ENCODE results near the gene APOL1. TPM values are rescaled to one million over a fixed set of nuclear protein-coding genes. Genes with fewer than 3 reads are reported as not detected.
"Not testable (repeated sequence)": the region's sequence is repeated elsewhere in the genome, so short reads cannot be mapped to it uniquely, and the experiment has no call there.

The APOL1 gene
- total RNA-seq, 1 experiment from 2014 or later: 0.30 TPM

GRCh38 chr22:36271231-36271630 lies 18.3 kb downstream of the APOL1 start:
- H3K4me1 ChIP-seq (ENCODE audit: control insufficient read depth in 1 of 2, insufficient read depth in 2 of 2, low read length in 2 of 2); H3K27me3 ChIP-seq (ENCODE audit: insufficient read depth, low read length); H3K79me2 ChIP-seq (ENCODE audit: insufficient read depth, low read length); H3K27ac ChIP-seq (ENCODE audit: low read depth, low read length); RAD21 ChIA-PET (ENCODE audit: low non-redundant PET in 1 of 2, low total read pairs in 2 of 2, uncharacterized antibody in 2 of 2, unreplicated experiment in 2 of 2); H2AFZ ChIP-seq (ENCODE audit: low read depth, low read length, poor library complexity, severe bottlenecking); BruUV-seq (replicated peaks); H3K4me3 ChIP-seq (replicated peaks in 1 of 2; ENCODE audit: low read depth in 1 of 2, low read length in 2 of 2); H3K4me2 ChIP-seq (ENCODE audit: low read length); intact Hi-C loops (cut with micrococcal nuclease); H4K20me1 ChIP-seq (ENCODE audit: insufficient read depth); POLR2A ChIA-PET; CTCF ChIA-PET; H3K9me3 ChIP-seq (ENCODE audit: control insufficient read depth in 1 of 2, insufficient read depth in 1 of 2, low read depth in 1 of 2, low read length in 2 of 2); H3K36me3 ChIP-seq (ENCODE audit: control insufficient read depth in 1 of 2, insufficient read depth in 2 of 2, low read length in 2 of 2); H3K9me2 ChIP-seq (ENCODE audit: insufficient read depth); H3K9ac ChIP-seq (ENCODE audit: low read length); ATAC-seq; DNase-seq (ENCODE audit: low read depth, low spot score): not testable (repeated sequence)

- H2AFZ ChIP-seq (ENCODE audit: low read depth, low read length, poor library complexity, severe bottlenecking); H4K20me1 ChIP-seq (ENCODE audit: insufficient read depth); H3K9me3 ChIP-seq (ENCODE audit: control insufficient read depth in 1 of 2, insufficient read depth in 1 of 2, low read depth in 1 of 2, low read length in 2 of 2); RAD21 ChIA-PET (ENCODE audit: low non-redundant PET in 1 of 2, low total read pairs in 2 of 2, uncharacterized antibody in 2 of 2, unreplicated experiment in 2 of 2); H3K27ac ChIP-seq (ENCODE audit: low read depth, low read length); H3K36me3 ChIP-seq (ENCODE audit: control insufficient read depth in 1 of 2, insufficient read depth in 2 of 2, low read length in 2 of 2); BruUV-seq (replicated peaks); H3K4me2 ChIP-seq (ENCODE audit: low read length); intact Hi-C loops (cut with micrococcal nuclease); H3K79me2 ChIP-seq (ENCODE audit: insufficient read depth, low read length); H3K4me3 ChIP-seq (replicated peaks in 1 of 2; ENCODE audit: low read depth in 1 of 2, low read length in 2 of 2); H3K4me1 ChIP-seq (ENCODE audit: control insufficient read depth in 1 of 2, insufficient read depth in 2 of 2, low read length in 2 of 2); H3K9me2 ChIP-seq (ENCODE audit: insufficient read depth); DNase-seq (ENCODE audit: low read depth, low spot score); CTCF ChIA-PET; ATAC-seq; H3K9ac ChIP-seq (ENCODE audit: low read length); POLR2A ChIA-PET; H3K27me3 ChIP-seq (ENCODE audit: insufficient read depth, low read length): not testable (repeated sequence)
These were observed 19.0 kb downstream of the APOL1 start for GRCh38 chr22:36271951-36272350.

- CTCF ChIA-PET: no interaction called here
These were observed 21.6 kb downstream of the APOL1 start for GRCh38 chr22:36274531-36274930.

More at GRCh38 chr22:36274531-36274930, 21.6 kb downstream of the APOL1 start:
- intact Hi-C loops (cut with micrococcal nuclease): no loop called here
- ATAC-seq (no peak), DNase-seq (ENCODE audit: low read depth, low spot score) (no peak)
- RAD21 ChIA-PET (ENCODE audit: low non-redundant PET in 1 of 2, low total read pairs in 2 of 2, uncharacterized antibody in 2 of 2, unreplicated experiment in 2 of 2): no interaction called here
- POLR2A ChIA-PET: no interaction called here
- no peak for TF ChIP-seq SRF (IDR thresholded peaks at IDR 0.05; ENCODE audit: low read depth)
- TF ChIP-seq TCF7L2 (IDR thresholded peaks at IDR 0.05; ENCODE audit: borderline replicate concordance, extremely low read depth, insufficient read depth, insufficient read length): no peak
- TF ChIP-seq JUND (IDR thresholded peaks at IDR 0.05): no peak
- TF ChIP-seq SIN3A (IDR thresholded peaks at IDR 0.05; ENCODE audit: low read depth): no peak
- TF ChIP-seq EZH2 (IDR thresholded peaks at IDR 0.05): no peak
- H4K20me1 ChIP-seq (ENCODE audit: insufficient read depth): no peaks in the 10 kb centered on the region
- H3K79me2 ChIP-seq (ENCODE audit: insufficient read depth, low read length): no peaks in the 10 kb centered on the region
- BruUV-seq (replicated peaks): no TSS peak
- H3K36me3 ChIP-seq (ENCODE audit: control insufficient read depth in 1 of 2, insufficient read depth in 2 of 2, low read length in 2 of 2): no peaks in the 10 kb centered on the region
- peaks cover 0 to 8% of the 10 kb centered on the region in 2 experiments; a peak in 2 of 4 replicates for H3K4me1 ChIP-seq (ENCODE audit: control insufficient read depth in 1 of 2, insufficient read depth in 2 of 2, low read length in 2 of 2)
- H3K9me3 ChIP-seq (ENCODE audit: control insufficient read depth in 1 of 2, insufficient read depth in 1 of 2, low read depth in 1 of 2, low read length in 2 of 2): no peaks in the 10 kb centered on the region
- no peak overlapping the region for H3K9ac ChIP-seq (ENCODE audit: low read length)
- no peaks in the 10 kb centered on the region for H3K9me2 ChIP-seq (ENCODE audit: insufficient read depth)
- H3K4me3 ChIP-seq (replicated peaks in 1 of 2; ENCODE audit: low read depth in 1 of 2, low read length in 2 of 2): no peak overlapping the region
- H3K27me3 ChIP-seq (ENCODE audit: insufficient read depth, low read length): peaks cover 4% of the 10 kb centered on the region; the same call in 1 of the 2 replicates
- no peak overlapping the region for H3K4me2 ChIP-seq (ENCODE audit: low read length)
- H2AFZ ChIP-seq (ENCODE audit: low read depth, low read length, poor library complexity, severe bottlenecking): no peak overlapping the region
- no peak overlapping the region for H3K27ac ChIP-seq (ENCODE audit: low read depth, low read length)

All from HCT116 (cell line).